Natural killer cell (primary cell): Measurements from ENCODE around the gene OR10J5. TPM values are rescaled to one million over a fixed set of nuclear protein-coding genes. Genes with fewer than 3 reads are reported as not detected.

ENCODE experiments used
- ATAC-seq, 3 donors: fragments of 150-1000 bp in 2 of 3; fragments of 200-7000 bp in 1 of 3; cut with Tn5 transposase; 1 replicate in 1 of 3; 2 replicates in 2 of 3; pipeline ENCODE4 v1.10.0; 2021; ENCODE audit warnings: mild to moderate bottlenecking in 2 of 3, moderate library complexity in 2 of 3
- DNase-seq, 2 donors: peaks; one replicate each; pipeline versions ENCODE4 v3.0.0 to v3.0.0-alpha.2; 2013 to 2021; ENCODE audit warnings: mixed read lengths in 1 of 2
- H3K27ac ChIP-seq: one replicate; pipeline ENCODE4 v1.5.1; 2013; ENCODE audit warnings: mild to moderate bottlenecking, low read length
- H3K27me3 ChIP-seq: one replicate; pipeline ENCODE4 v1.6.1; 2013; ENCODE audit warnings: low read length; ENCODE audit not compliant: control insufficient read depth, insufficient read depth
- H3K36me3 ChIP-seq: one replicate; pipeline ENCODE4 v1.6.1; 2013; ENCODE audit warnings: low read length; ENCODE audit not compliant: control insufficient read depth, insufficient read depth
- H3K4me1 ChIP-seq: one replicate; pipeline ENCODE4 v1.6.1; 2013; ENCODE audit warnings: low read length; ENCODE audit not compliant: control insufficient read depth, insufficient read depth
- H3K4me3 ChIP-seq: one replicate; pipeline ENCODE4 v1.5.1; 2013; ENCODE audit warnings: low read length
- H3K9me3 ChIP-seq: one replicate; pipeline ENCODE4 v1.6.1; 2013; ENCODE audit warnings: low read length; ENCODE audit not compliant: control insufficient read depth, insufficient read depth
- H3K27ac Mint-ChIP-seq, 2 donors: one replicate each; pipeline ENCODE4 v1.8.0; 2022; ENCODE audit warnings: mild to moderate bottlenecking in 2 of 2, mixed read lengths in 2 of 2, moderate library complexity in 1 of 2
- H3K27me3 Mint-ChIP-seq, 2 donors: one replicate each; pipeline ENCODE4 v1.8.0; 2022; ENCODE audit warnings: low read depth in 2 of 2, mixed read lengths in 2 of 2
- H3K36me3 Mint-ChIP-seq: one replicate; pipeline ENCODE4 v1.8.0; 2022; ENCODE audit warnings: mixed read lengths
- H3K4me1 Mint-ChIP-seq, 2 donors: one replicate each; pipeline ENCODE4 v1.8.0; 2022; ENCODE audit warnings: mixed read lengths in 2 of 2
- H3K4me3 Mint-ChIP-seq: one replicate; pipeline ENCODE4 v1.8.0; 2022; ENCODE audit warnings: mild to moderate bottlenecking, moderate library complexity, mixed read lengths
- H3K9me3 Mint-ChIP-seq, 2 donors: one replicate each; pipeline ENCODE4 v1.8.0; 2022; ENCODE audit warnings: mixed read lengths in 2 of 2
- WGBS: methylation state at CpG from one replicate; pipeline ENCODE4 v1.1.7; 2013; ENCODE audit warnings: missing lambda C conversion rate; ENCODE audit not compliant: insufficient coverage; 5-methylcytosine and 5-hydroxymethylcytosine counted together
- intact Hi-C: fragments of 100-400 bp; cut with micrococcal nuclease; formaldehyde crosslinking; loops from one replicate; pipeline ENCODE4 v1.14.2; 2022
- total RNA-seq, 4 donors: library from RNA; stranded (reverse); fragments of 120-200 nt in 1 of 4; gene quantifications; one replicate each; pipeline versions ENCODE4 v1.2.3 to v1.2.4, GENCODE V29; 2013 to 2022
- TF ChIP-seq, protein P1 (sequence below): fragments of 200-600 bp; IDR thresholded peaks from one replicate; pipeline ENCODE4 v1.8.0; 2022; ENCODE audit warnings: antibody characterized with exemption

The OR10J5 gene
- total RNA-seq, 3 donors from 2014 or later (not counting 1 experiment from before 2014, with no cell fraction given) = not detected

DNA sequence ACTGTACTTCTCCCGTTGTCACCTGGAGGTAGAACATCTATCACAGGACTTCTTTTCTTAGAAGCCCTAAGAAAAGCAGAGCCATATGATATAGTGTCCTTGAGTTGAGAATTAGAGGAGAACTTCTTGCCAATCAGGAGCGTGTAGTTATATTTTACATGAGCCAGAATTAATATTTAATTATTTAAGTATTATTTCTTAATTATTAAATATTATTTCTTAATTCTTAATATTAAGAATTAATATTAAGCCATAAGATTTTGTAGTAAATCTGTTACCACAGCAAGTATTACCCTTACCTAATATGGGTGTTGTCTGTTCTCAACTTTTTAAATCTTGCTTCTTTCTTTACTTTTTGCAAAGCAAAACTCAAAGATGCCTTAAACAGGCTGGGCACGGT lies 41.6 kb upstream of the OR10J5 start:
- intact Hi-C loops = no loop called here
- H3K4me3 ChIP-seq = no peak overlapping the region
- no peaks in the 10 kb centered on the region for H3K4me1 ChIP-seq
- no peaks in the 10 kb centered on the region for H3K9me3 ChIP-seq
- peaks cover 2% of the 10 kb centered on the region for H3K27me3 ChIP-seq
- DNase-seq (no peak), ATAC-seq (no peak)
- Mint-ChIP-seq H3K36me3 (no peaks in the 10 kb centered on the region), H3K27me3 (peaks cover 6 to 33% of the 10 kb centered on the region in 2 donors), H3K27ac (no peak overlapping the region), H3K4me1 (no peaks in the 10 kb centered on the region), H3K9me3 (peaks cover 0 to 2% of the 10 kb centered on the region in 2 donors), H3K4me3 (no peak overlapping the region)
- TF ChIP-seq, protein P1, sequence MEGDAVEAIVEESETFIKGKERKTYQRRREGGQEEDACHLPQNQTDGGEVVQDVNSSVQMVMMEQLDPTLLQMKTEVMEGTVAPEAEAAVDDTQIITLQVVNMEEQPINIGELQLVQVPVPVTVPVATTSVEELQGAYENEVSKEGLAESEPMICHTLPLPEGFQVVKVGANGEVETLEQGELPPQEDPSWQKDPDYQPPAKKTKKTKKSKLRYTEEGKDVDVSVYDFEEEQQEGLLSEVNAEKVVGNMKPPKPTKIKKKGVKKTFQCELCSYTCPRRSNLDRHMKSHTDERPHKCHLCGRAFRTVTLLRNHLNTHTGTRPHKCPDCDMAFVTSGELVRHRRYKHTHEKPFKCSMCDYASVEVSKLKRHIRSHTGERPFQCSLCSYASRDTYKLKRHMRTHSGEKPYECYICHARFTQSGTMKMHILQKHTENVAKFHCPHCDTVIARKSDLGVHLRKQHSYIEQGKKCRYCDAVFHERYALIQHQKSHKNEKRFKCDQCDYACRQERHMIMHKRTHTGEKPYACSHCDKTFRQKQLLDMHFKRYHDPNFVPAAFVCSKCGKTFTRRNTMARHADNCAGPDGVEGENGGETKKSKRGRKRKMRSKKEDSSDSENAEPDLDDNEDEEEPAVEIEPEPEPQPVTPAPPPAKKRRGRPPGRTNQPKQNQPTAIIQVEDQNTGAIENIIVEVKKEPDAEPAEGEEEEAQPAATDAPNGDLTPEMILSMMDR = no peak
- no peak overlapping the region for H3K27ac ChIP-seq
- 95% methylated on average over 2 of the region's 3 CpGs for WGBS
- H3K36me3 ChIP-seq = no peaks in the 10 kb centered on the region

DNA sequence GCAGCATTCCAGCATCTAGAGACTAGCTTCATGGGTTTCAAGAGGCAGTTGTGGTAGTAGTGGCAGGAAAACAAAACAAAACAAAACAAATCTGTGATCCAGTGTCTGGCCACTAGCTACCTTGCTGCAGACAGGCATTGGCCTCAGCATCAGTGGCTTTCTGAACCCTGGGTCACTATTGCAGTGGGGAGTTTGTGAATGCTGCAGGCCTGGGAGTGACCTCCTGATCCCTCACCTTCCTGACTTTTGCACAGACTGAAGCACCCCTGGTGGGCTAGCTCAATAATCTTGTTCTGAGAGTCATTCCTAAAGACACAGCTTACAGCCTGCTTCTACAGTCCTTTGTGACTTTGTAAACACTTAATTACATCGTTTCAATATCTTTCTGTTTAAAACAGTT lies 26.9 kb upstream of the OR10J5 start:
- no peaks in the 10 kb centered on the region for H3K27me3 ChIP-seq
- Mint-ChIP-seq H3K4me1 (no peaks in the 10 kb centered on the region), H3K9me3 (no peaks in the 10 kb centered on the region), H3K36me3 (no peaks in the 10 kb centered on the region), H3K4me3 (no peak overlapping the region), H3K27ac (no peak overlapping the region), H3K27me3 (peaks cover 8 to 21% of the 10 kb centered on the region in 2 donors)
- no peak overlapping the region for H3K4me3 ChIP-seq
- no peak for ATAC-seq
- H3K27ac ChIP-seq = no peak overlapping the region
- H3K9me3 ChIP-seq = no peaks in the 10 kb centered on the region
- WGBS = 56% methylated on average over 1 of the region's 1 CpG
- no peaks in the 10 kb centered on the region for H3K36me3 ChIP-seq
- no peaks in the 10 kb centered on the region for H3K4me1 ChIP-seq
- DNase-seq = no peak
- TF ChIP-seq, protein P1 = no peak
- intact Hi-C loops = no loop called here

DNA sequence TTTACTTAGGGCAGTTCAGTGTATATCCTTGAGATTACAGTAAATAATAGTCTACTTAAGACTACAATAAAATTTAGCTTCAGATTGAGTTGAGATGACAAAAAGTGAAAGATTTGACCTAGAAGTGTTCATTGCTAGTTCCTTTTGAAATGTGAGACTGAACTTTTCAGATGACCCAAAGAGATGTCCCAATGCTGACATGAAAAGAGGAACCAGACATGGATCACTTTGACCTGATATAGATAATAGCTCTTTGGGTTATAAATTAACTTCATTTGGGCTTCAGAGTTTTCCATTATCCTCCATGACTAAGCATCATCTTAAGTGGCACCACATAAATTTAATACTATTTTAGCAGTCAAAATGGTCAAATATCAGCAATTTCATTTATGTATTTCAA lies 25.7 kb upstream of the OR10J5 start:
- Mint-ChIP-seq H3K9me3 (no peaks in the 10 kb centered on the region), H3K4me1 (no peaks in the 10 kb centered on the region), H3K4me3 (no peak overlapping the region), H3K27me3 (peaks cover 11 to 18% of the 10 kb centered on the region in 2 donors), H3K27ac (no peak overlapping the region), H3K36me3 (no peaks in the 10 kb centered on the region)
- TF ChIP-seq, protein P1 = no peak
- H3K36me3 ChIP-seq = no peaks in the 10 kb centered on the region
- no peaks in the 10 kb centered on the region for H3K27me3 ChIP-seq
- no peak overlapping the region for H3K27ac ChIP-seq
- intact Hi-C loops = no loop called here
- no peak for DNase-seq
- H3K4me1 ChIP-seq = no peaks in the 10 kb centered on the region
- no peaks in the 10 kb centered on the region for H3K9me3 ChIP-seq
- ATAC-seq = no peak
- no peak overlapping the region for H3K4me3 ChIP-seq

DNA sequence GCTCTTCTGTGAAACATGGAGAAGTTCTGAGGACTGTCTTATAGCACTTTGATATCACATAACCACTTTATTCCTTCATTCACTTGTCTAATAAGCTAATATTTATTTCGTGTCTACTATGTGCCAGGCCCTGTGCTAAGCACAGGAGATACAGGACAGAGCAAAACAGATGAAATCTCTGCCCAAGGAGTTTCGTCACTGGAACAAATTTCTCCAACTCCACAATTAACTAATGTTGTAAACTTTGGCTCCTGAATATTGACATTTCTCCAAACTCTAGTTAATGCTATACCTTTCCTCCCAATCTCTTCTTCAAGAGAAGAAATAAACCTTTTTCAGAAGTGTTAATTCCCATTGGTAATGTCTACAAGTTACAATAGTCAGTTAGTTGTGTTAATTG lies 24.8 kb upstream of the OR10J5 start:
- Mint-ChIP-seq H3K9me3 (no peaks in the 10 kb centered on the region), H3K4me1 (no peaks in the 10 kb centered on the region), H3K27me3 (peaks cover 11% of the 10 kb centered on the region in 2 donors), H3K4me3 (no peak overlapping the region), H3K27ac (no peak overlapping the region), H3K36me3 (no peaks in the 10 kb centered on the region)
- intact Hi-C loops = no loop called here
- H3K27me3 ChIP-seq = no peaks in the 10 kb centered on the region
- DNase-seq (no peak), ATAC-seq (no peak)
- no peaks in the 10 kb centered on the region for H3K9me3 ChIP-seq
- H3K36me3 ChIP-seq = no peaks in the 10 kb centered on the region
- H3K27ac ChIP-seq = no peak overlapping the region
- H3K4me1 ChIP-seq = no peaks in the 10 kb centered on the region
- WGBS = 87% methylated on average over 2 of the region's 2 CpGs
- H3K4me3 ChIP-seq = no peak overlapping the region
- TF ChIP-seq, protein P1 = no peak
